GM12878 (cell line): ENCODE measurements around the gene PRKCD. TPM values are rescaled to one million over a fixed set of nuclear protein-coding genes. Genes with fewer than 3 reads are reported as not detected.

Experiments used
- ATAC-seq: fragments of 200-7000 bp; cut with Tn5 transposase; 3 replicates; pipeline ENCODE4 v1.9.1; 2020; ENCODE audit warnings: mild to moderate bottlenecking, moderate library complexity
- BruUV-seq: library from RNA; stranded (reverse); fragments of 400-500 nt; replicated peaks from 2 replicates; lab custom pipeline; 2021; lab: Mats Ljungman, UMichigan
- CTCF ChIA-PET: fragments of 300-600 bp; sonication (Branson Sonifier 250); formaldehyde crosslinking; extraction: SDS; loops from one replicate; lab custom pipeline; 2021; ENCODE audit warnings: inconsistent platforms; lab: Yijun Ruan, JAX
- POLR2A ChIA-PET: fragments of 350-600 bp; formaldehyde crosslinking; extraction: SDS; loops from one replicate; lab custom pipeline; 2021; ENCODE audit warnings: inconsistent platforms; lab: Charles Lee
- RAD21 ChIA-PET: fragments of 300-600 bp; sonication (Branson Sonifier 250); formaldehyde crosslinking; loops from one replicate; lab custom pipeline; 2023; ENCODE audit warnings: antibody characterized with exemption; ENCODE audit not compliant: unreplicated experiment; lab: Charles Lee
- SMC1A ChIA-PET: fragments of 300-600 bp; sonication (Branson Sonifier 250); formaldehyde crosslinking; loops from one replicate; lab custom pipeline; 2023; ENCODE audit not compliant: unreplicated experiment, uncharacterized antibody; lab: Charles Lee
- DNase-seq: peaks from one replicate; pipeline ENCODE4 v3.0.0-alpha.2; 2011; ENCODE audit warnings: low read depth, low spot score
- FAIRE-seq: peaks from 3 replicates; lab custom pipeline; 2011; peaks lifted over from hg19 to GRCh38; lab: Jason Lieb, UNC
- H2AFZ ChIP-seq: 2 replicates; pipeline ENCODE4 v1.6.0; 2011; ENCODE audit warnings: low read depth, low read length, control low read depth; ENCODE audit not compliant: control insufficient read depth
- H3K27ac ChIP-seq: 2 replicates; pipeline ENCODE4 v1.5.1; 2011; ENCODE audit warnings: control low read depth; ENCODE audit not compliant: control insufficient read depth, insufficient read depth
- H3K27me3 ChIP-seq, 2 experiments: replicated peaks in 1 of 2; 2 replicates each; pipeline versions ENCODE4 v1.6.0 to v1.6.1; 2011; ENCODE audit warnings: low read length in 1 of 2; ENCODE audit not compliant: control insufficient read depth in 2 of 2, insufficient read depth in 2 of 2
- H3K36me3 ChIP-seq, 2 experiments: 2 replicates each; pipeline ENCODE4 v1.5.1; 2011; ENCODE audit warnings: low read length in 1 of 2; ENCODE audit not compliant: control insufficient read depth in 2 of 2, insufficient read depth in 2 of 2
- H3K4me1 ChIP-seq: 2 replicates; pipeline ENCODE4 v1.6.1; 2011; ENCODE audit warnings: mild to moderate bottlenecking, low read length, moderate library complexity, mixed read lengths; ENCODE audit not compliant: control insufficient read depth, insufficient read depth
- H3K4me2 ChIP-seq: 2 replicates; pipeline ENCODE4 v1.6.0; 2011; ENCODE audit warnings: control low read depth; ENCODE audit not compliant: control insufficient read depth, insufficient read depth
- H3K4me3 ChIP-seq: fragments of 200-600 bp; sonication (generic); 2 replicates; pipeline ENCODE4 v1.5.1; 2016
- H3K79me2 ChIP-seq: 2 replicates; pipeline ENCODE4 v1.6.0; 2011; ENCODE audit warnings: low read length; ENCODE audit not compliant: control insufficient read depth, insufficient read depth
- H3K9ac ChIP-seq: 2 replicates; pipeline ENCODE4 v1.8.0; 2011; ENCODE audit warnings: low read length, control low read depth, mixed read lengths; ENCODE audit not compliant: control insufficient read depth, insufficient read depth
- H3K9me3 ChIP-seq: replicated peaks from 3 replicates; pipeline ENCODE4 v1.5.1; 2011; ENCODE audit warnings: mild to moderate bottlenecking, low read length; ENCODE audit not compliant: control insufficient read depth, insufficient read depth
- H4K20me1 ChIP-seq: 2 replicates; pipeline ENCODE4 v1.6.0; 2011; ENCODE audit not compliant: control insufficient read depth, insufficient read depth
- CHD1 ChIP-seq: IDR thresholded peaks from 2 replicates; pipeline ENCODE4 v1.6.1; 2012; ENCODE audit warnings: low read depth, low read length, improper control_type of control experiment
- CREM ChIP-seq: IDR thresholded peaks from 2 replicates; pipeline ENCODE4 v1.6.1; 2014; ENCODE audit warnings: antibody characterized with exemption, low read depth
- FOXM1 ChIP-seq: IDR thresholded peaks from 2 replicates; pipeline ENCODE4 v1.6.1; 2012; ENCODE audit warnings: low read depth, mild to moderate bottlenecking, inconsistent platforms, low read length, moderate library complexity
- POLR2A ChIP-seq: IDR thresholded peaks from 2 replicates; pipeline ENCODE4 v1.6.1; 2011; ENCODE audit warnings: low read depth, mild to moderate bottlenecking, low read length
- RB1 ChIP-seq: fragments of 450-650 bp; formaldehyde crosslinking; IDR thresholded peaks from 2 replicates; pipeline ENCODE4 v1.6.1; 2017; ENCODE audit warnings: mild to moderate bottlenecking, borderline replicate concordance
- STAT1 ChIP-seq: fragments of 450-650 bp; conservative IDR thresholded peaks from 2 replicates; pipeline ENCODE4 v1.6.1; 2014; ENCODE audit warnings: antibody characterized with exemption, mild to moderate bottlenecking
- SUZ12 ChIP-seq: fragments of 200-600 bp; sonication (generic); IDR thresholded peaks from one replicate; pipeline ENCODE4 v1.6.1; 2018; ENCODE audit warnings: antibody characterized with exemption, mild to moderate bottlenecking; ENCODE audit not compliant: unreplicated experiment
- WGBS: methylation state at CpG from one replicate; pipeline ENCODE4 v1.1.6; 2016; ENCODE audit warnings: low lambda C conversion rate; ENCODE audit not compliant: insufficient replicate concordance, insufficient coverage; ENCODE audit errors: missing lambda C conversion rate; 5-methylcytosine and 5-hydroxymethylcytosine counted together
- in situ Hi-C: fragments of 300-500 bp; cut with MboI; formaldehyde crosslinking; loops from 9 replicates; pipeline ENCODE4 v1.14.3; 2018; ENCODE audit warnings: mixed read lengths
- intact Hi-C: fragments of 100-400 bp; cut with micrococcal nuclease; formaldehyde crosslinking; loops from one replicate; pipeline ENCODE4 v1.14.2; 2022; ENCODE audit not compliant: unreplicated experiment
- polyA plus RNA-seq, 11 experiments: library from polyadenylated mRNA; depleted of rRNA in 4 of 11; unstranded in 6 of 11; stranded (reverse) in 5 of 11; fragments of >200 nt; fragmentation: Nextera tagmentation in 4 of 11; fragmentation: Illumina TruSeq in 1 of 11; extraction: Ambion mirVana in 4 of 11; extraction: Trizol in 1 of 11; gene quantifications; 1 replicate in 1 of 11; 2 replicates in 10 of 11; pipeline versions ENCODE4 v1.2.1 to v1.2.3, GENCODE V29; 2011 to 2016; ENCODE audit warnings: inconsistent platforms in 2 of 11, missing spikeins in 2 of 11, low read depth in 1 of 11
- total RNA-seq, 4 experiments: library from RNA; depleted of rRNA in 3 of 4; stranded (reverse); fragments of >200 nt in 3 of 4; fragmentation: Illumina TruSeq in 1 of 4; extraction: Trizol in 1 of 4; gene quantifications; 2 replicates each; pipeline versions ENCODE4 v1.2.1 to v1.2.3, GENCODE V29; 2013 to 2021
- TF ChIP-seq, protein P1 (sequence below): fragments of 450-650 bp; IDR thresholded peaks from 2 replicates; pipeline ENCODE4 v1.6.1; 2016; ENCODE audit warnings: mild to moderate bottlenecking

PRKCD gene
- total and polyA plus RNA-seq, 10 of the 15 experiments (the other 5 are each of a cell fraction or from before 2014, with no cell fraction given): 10.0 to 114 (median 42.4) TPM

DNA sequence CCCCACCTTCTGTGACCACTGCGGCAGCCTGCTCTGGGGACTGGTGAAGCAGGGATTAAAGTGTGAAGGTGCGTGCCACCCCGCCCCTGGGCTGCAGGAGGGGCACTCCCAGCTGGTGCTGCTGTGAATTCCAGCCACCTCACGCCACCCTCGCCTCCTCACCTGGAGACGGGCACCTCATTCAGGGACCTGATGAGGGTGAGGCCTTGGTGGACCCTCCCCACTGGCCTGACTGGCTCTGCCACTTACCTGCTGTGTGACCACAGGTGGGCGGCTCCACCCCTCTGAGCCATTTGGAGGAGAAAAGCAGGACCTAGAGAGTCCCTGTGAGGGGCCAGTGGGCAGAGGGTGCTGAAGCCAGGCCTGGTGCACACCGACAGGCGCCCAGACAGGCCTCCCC lies 22.5 kb downstream of the PRKCD start:
- ChIA-PET RAD21 (interaction anchor here (1.6 kb wide), 1 partner anchor 12 kb away, joined by 3 read pairs; no protein-coding TSS in a partner anchor), SMC1A (interaction anchor here (2.8 kb wide), 1 partner anchor 14 kb away, joined by 15 read pairs; no protein-coding TSS in a partner anchor), POLR2A (no interaction called here), CTCF (interaction anchor here (1.3 to 4.5 kb wide), 3 partner anchors 12 to 49 kb away, joined by 3 to 25 read pairs (median 23); no protein-coding TSS in a partner anchor)
- DNase-seq: no peak
- no peak for FAIRE-seq
- Histone ChIP-seq H3K27me3 (no peaks in the 10 kb centered on the region), H3K27ac (no peak overlapping the region), H3K9ac (no peak overlapping the region), H2AFZ (no peak overlapping the region), H3K9me3 (no peaks in the 10 kb centered on the region), H3K36me3 (peaks cover 47 to 57% of the 10 kb centered on the region in 2 experiments), H3K4me2 (no peak overlapping the region), H4K20me1 (no peaks in the 10 kb centered on the region), H3K4me3 (no peak overlapping the region), H3K79me2 (peaks cover 8% of the 10 kb centered on the region), H3K4me1 (peaks cover 40% of the 10 kb centered on the region)
- TF ChIP-seq SUZ12 (no peak), CREM (no peak), STAT1 (no peak), RB1 (no peak), POLR2A (peak; percentile 48; the same call in 1 of the 2 replicates), CHD1 (no peak)
- TF ChIP-seq, protein P1, sequence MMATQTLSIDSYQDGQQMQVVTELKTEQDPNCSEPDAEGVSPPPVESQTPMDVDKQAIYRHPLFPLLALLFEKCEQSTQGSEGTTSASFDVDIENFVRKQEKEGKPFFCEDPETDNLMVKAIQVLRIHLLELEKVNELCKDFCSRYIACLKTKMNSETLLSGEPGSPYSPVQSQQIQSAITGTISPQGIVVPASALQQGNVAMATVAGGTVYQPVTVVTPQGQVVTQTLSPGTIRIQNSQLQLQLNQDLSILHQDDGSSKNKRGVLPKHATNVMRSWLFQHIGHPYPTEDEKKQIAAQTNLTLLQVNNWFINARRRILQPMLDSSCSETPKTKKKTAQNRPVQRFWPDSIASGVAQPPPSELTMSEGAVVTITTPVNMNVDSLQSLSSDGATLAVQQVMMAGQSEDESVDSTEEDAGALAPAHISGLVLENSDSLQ: no peak
- intact Hi-C loops (no loop called here), in situ Hi-C loops (no loop called here)
- no TSS peak for BruUV-seq
- 99% methylated on average over 9 of the region's 9 CpGs for WGBS
- no peak for ATAC-seq

DNA sequence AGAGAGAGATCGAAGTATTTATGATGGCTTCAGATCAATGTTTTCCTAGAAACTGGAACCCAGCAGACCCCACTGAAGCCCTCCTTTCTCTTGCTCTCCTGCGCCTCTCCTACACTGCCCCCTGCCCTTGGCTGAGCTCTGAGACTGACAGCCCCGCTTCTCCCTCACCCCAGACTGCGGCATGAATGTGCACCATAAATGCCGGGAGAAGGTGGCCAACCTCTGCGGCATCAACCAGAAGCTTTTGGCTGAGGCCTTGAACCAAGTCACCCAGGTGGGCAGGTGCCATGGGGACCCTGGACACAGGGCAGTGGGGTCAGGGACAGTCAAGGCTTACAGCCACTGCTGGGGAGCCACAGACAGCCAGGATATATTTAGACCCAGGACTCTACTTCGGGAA lies 23.7 kb downstream of the PRKCD start:
- no peak overlapping the region for H3K9ac ChIP-seq
- peaks cover 5% of the 10 kb centered on the region; the same call in 1 of the 2 replicates for H3K79me2 ChIP-seq
- no peaks in the 10 kb centered on the region for H4K20me1 ChIP-seq
- H2AFZ ChIP-seq: no peak overlapping the region
- in situ Hi-C loops (no loop called here), intact Hi-C loops (no loop called here)
- no peaks in the 10 kb centered on the region for H3K9me3 ChIP-seq
- no peaks in the 10 kb centered on the region for H3K27me3 ChIP-seq
- FAIRE-seq (no peak), DNase-seq (no peak), ATAC-seq (no peak)
- 0 out of 2 replicates have a peak, but pooled peaks have one; percentile 29 for TF ChIP-seq POLR2A
- no peak for TF ChIP-seq FOXM1
- CTCF ChIA-PET: no interaction called here
- POLR2A ChIA-PET: interaction anchor here (0.7 kb wide), 1 partner anchor 301 kb away, joined by 3 read pairs; no protein-coding TSS in a partner anchor
- H3K27ac ChIP-seq: no peak overlapping the region
- peaks cover 44% of the 10 kb centered on the region for H3K4me1 ChIP-seq
- SMC1A ChIA-PET: no interaction called here
- WGBS: 84% methylated on average over 6 of the region's 7 CpGs
- H3K36me3 ChIP-seq: peaks cover 44 to 56% of the 10 kb centered on the region in 2 experiments
- RAD21 ChIA-PET: interaction anchor here (1.6 kb wide), 1 partner anchor 10 kb away, joined by 3 read pairs; no protein-coding TSS in a partner anchor
- H3K4me2 ChIP-seq: no peak overlapping the region
- no TSS peak for BruUV-seq
- no peak overlapping the region for H3K4me3 ChIP-seq
